Smooth muscle cell (in vitro differentiated cells): ENCODE data around the gene RBM24. TPM values are rescaled to one million over a fixed set of nuclear protein-coding genes. Genes with fewer than 3 reads are reported as not detected.

Source experiments
- DNase-seq: peaks from one replicate; lab custom pipeline; 2025; ENCODE audit not compliant: unreplicated experiment; lab: John Stamatoyannopoulos, UW
- H2AFZ ChIP-seq: fragments of 200-600 bp; sonication (generic); 2 replicates; pipeline ENCODE4 v1.6.0; 2016; ENCODE audit warnings: antibody characterized with exemption, low read depth, mild to moderate bottlenecking
- H3F3A ChIP-seq: fragments of 200-600 bp; sonication (generic); 2 replicates; pipeline ENCODE4 v1.6.0; 2017; ENCODE audit warnings: antibody characterized with exemption, low read depth
- H3K27ac ChIP-seq: fragments of 200-600 bp; sonication (generic); 2 replicates; pipeline ENCODE4 v1.5.1; 2016; ENCODE audit warnings: low read depth, mild to moderate bottlenecking
- H3K27me3 ChIP-seq: fragments of 200-600 bp; sonication (generic); 2 replicates; pipeline ENCODE4 v1.6.1; 2016; ENCODE audit warnings: low read depth, mild to moderate bottlenecking
- H3K36me3 ChIP-seq: fragments of 200-600 bp; sonication (generic); 2 replicates; pipeline ENCODE4 v1.5.1; 2016; ENCODE audit warnings: low read depth
- H3K4me1 ChIP-seq: fragments of 200-600 bp; sonication (generic); 2 replicates; pipeline ENCODE4 v1.5.1; 2016; ENCODE audit warnings: low read depth
- H3K4me2 ChIP-seq: fragments of 200-600 bp; sonication (generic); 2 replicates; pipeline ENCODE4 v1.6.0; 2016; ENCODE audit warnings: mild to moderate bottlenecking
- H3K4me3 ChIP-seq: fragments of 200-600 bp; sonication (generic); 2 replicates; pipeline ENCODE4 v1.5.1; 2016; ENCODE audit warnings: mild to moderate bottlenecking
- H3K79me2 ChIP-seq: fragments of 200-600 bp; sonication (generic); 2 replicates; pipeline ENCODE4 v1.6.0; 2016; ENCODE audit warnings: low read depth, mild to moderate bottlenecking
- H3K9ac ChIP-seq: fragments of 200-600 bp; sonication (generic); 2 replicates; pipeline ENCODE4 v1.6.0; 2016; ENCODE audit warnings: low read depth
- H3K9me3 ChIP-seq: fragments of 200-600 bp; sonication (generic); replicated peaks from 2 replicates; pipeline ENCODE4 v1.5.1; 2016; ENCODE audit warnings: low read depth
- H4K20me1 ChIP-seq: fragments of 200-600 bp; sonication (generic); 2 replicates; pipeline ENCODE4 v1.6.0; 2016; ENCODE audit warnings: low read depth
- WGBS: methylation state at CpG from one replicate; pipeline ENCODE4 v1.1.7; 2016; ENCODE audit warnings: low lambda C conversion rate; 5-methylcytosine and 5-hydroxymethylcytosine counted together
- polyA plus RNA-seq: library from polyadenylated mRNA; unstranded; fragments of >200 nt; fragmentation: Nextera tagmentation; extraction: Ambion mirVana; gene quantifications from 2 replicates; pipeline ENCODE4 v1.2.1, GENCODE V29; 2016
- total RNA-seq: library from RNA; depleted of rRNA; stranded (reverse); fragments of >200 nt; gene quantifications from 2 replicates; pipeline ENCODE4 v1.2.3, GENCODE V29; 2014
- TF ChIP-seq, protein P1 (sequence below): fragments of 200-600 bp; sonication (generic); IDR thresholded peaks from 2 replicates; pipeline ENCODE4 v1.5.1; 2017; ENCODE audit warnings: borderline replicate concordance, mild to moderate bottlenecking, antibody characterized with exemption; ENCODE audit not compliant: insufficient read depth, poor library complexity, severe bottlenecking

RBM24 gene
- total and polyA plus RNA-seq, 2 experiments from 2014 or later: 5.8 to 6.2 TPM

DNA sequence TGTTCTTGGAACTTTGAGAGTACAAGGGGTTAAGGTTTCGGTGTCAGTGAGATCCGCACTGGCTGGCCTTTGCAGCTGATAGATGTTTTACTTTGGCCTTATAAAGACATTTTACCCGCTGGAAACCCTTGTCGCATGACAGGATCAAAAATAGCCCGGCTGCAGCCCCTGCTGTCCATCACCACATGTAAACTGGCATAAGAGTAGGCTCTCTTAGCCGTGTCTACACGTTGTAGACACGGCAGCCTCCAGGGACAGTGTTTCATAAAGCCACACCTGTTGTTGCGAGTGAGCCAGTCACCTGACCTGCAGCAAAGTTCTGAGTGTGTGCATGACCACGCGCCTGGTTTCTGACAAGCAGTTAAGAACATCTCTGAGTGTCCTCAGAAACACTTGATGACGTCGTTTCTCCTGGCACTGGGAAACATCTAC is 8.5 kb downstream of the RBM24 start:
- Histone ChIP-seq H4K20me1 (no peaks in the 10 kb centered on the region), H3K4me1 (no peaks in the 10 kb centered on the region), H3K79me2 (no peaks in the 10 kb centered on the region), H3K4me2 (no peak overlapping the region), H3K4me3 (no peak overlapping the region), H3F3A (no peaks in the 10 kb centered on the region), H3K36me3 (no peaks in the 10 kb centered on the region), H2AFZ (no peak overlapping the region), H3K27ac (no peak overlapping the region), H3K27me3 (no peaks in the 10 kb centered on the region), H3K9ac (no peak overlapping the region), H3K9me3 (no peaks in the 10 kb centered on the region)
- no peak for DNase-seq
- TF ChIP-seq, protein P1, sequence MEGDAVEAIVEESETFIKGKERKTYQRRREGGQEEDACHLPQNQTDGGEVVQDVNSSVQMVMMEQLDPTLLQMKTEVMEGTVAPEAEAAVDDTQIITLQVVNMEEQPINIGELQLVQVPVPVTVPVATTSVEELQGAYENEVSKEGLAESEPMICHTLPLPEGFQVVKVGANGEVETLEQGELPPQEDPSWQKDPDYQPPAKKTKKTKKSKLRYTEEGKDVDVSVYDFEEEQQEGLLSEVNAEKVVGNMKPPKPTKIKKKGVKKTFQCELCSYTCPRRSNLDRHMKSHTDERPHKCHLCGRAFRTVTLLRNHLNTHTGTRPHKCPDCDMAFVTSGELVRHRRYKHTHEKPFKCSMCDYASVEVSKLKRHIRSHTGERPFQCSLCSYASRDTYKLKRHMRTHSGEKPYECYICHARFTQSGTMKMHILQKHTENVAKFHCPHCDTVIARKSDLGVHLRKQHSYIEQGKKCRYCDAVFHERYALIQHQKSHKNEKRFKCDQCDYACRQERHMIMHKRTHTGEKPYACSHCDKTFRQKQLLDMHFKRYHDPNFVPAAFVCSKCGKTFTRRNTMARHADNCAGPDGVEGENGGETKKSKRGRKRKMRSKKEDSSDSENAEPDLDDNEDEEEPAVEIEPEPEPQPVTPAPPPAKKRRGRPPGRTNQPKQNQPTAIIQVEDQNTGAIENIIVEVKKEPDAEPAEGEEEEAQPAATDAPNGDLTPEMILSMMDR: no peak
- 86% methylated on average over 13 of the region's 13 CpGs for WGBS

DNA sequence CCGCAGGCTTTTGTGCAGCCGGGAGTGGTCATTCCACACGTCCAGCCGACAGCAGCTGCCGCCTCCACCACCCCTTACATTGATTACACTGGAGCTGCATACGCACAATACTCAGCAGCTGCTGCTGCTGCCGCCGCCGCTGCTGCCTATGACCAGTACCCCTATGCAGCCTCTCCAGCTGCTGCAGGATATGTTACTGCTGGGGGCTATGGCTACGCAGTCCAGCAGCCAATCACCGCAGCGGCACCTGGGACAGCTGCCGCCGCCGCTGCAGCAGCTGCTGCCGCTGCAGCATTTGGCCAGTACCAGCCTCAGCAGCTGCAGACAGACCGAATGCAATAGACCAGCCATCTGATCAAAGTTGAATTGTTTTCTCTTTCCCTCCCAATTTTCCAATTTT is 10.6 kb downstream of the RBM24 start:
- Histone ChIP-seq H3F3A (no peaks in the 10 kb centered on the region), H3K36me3 (no peaks in the 10 kb centered on the region), H3K27ac (no peak overlapping the region), H3K4me1 (no peaks in the 10 kb centered on the region), H3K4me3 (no peak overlapping the region), H3K79me2 (no peaks in the 10 kb centered on the region), H2AFZ (no peak overlapping the region), H3K9ac (no peak overlapping the region), H3K4me2 (no peak overlapping the region), H3K9me3 (no peaks in the 10 kb centered on the region), H3K27me3 (no peaks in the 10 kb centered on the region), H4K20me1 (no peaks in the 10 kb centered on the region)
- TF ChIP-seq, protein P1: no peak
- WGBS: 94% methylated on average over 17 of the region's 17 CpGs
- no peak for DNase-seq

DNA sequence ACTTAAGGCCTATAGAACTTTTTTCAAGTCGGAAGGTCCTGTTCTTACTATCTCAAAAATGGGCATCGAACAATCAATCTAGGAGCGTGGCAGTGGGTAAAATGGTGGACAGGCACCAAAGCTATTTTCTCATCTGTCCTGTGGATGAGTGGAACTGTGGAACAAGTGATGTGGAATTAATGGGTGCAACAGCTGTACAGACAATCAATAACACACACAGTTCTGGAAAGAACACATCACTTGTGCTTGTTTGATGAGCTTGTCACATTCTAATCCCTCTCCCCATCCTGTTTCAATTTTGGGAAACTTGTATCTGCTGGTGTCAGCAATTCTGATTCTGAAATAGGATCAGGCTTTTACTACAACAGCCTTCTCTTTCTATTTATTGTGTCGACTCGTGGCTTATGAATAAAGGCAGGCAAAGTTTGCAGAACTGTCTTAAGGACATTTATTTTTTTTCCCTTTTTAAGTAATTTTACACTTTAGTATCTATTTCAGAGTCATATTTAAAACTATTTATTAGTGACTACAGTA is 11.5 kb downstream of the RBM24 start:
- no peaks in the 10 kb centered on the region for H3K4me1 ChIP-seq
- WGBS: 91% methylated on average over 5 of the region's 5 CpGs
- H3K4me3 ChIP-seq: no peak overlapping the region
- no peak overlapping the region for H2AFZ ChIP-seq
- no peak for DNase-seq
- TF ChIP-seq, protein P1: no peak
- no peaks in the 10 kb centered on the region for H3K36me3 ChIP-seq
- no peak overlapping the region for H3K27ac ChIP-seq
- H3K27me3 ChIP-seq: no peaks in the 10 kb centered on the region
- no peaks in the 10 kb centered on the region for H3K79me2 ChIP-seq
- no peak overlapping the region for H3K4me2 ChIP-seq
- no peaks in the 10 kb centered on the region for H4K20me1 ChIP-seq
- no peaks in the 10 kb centered on the region for H3K9me3 ChIP-seq
- no peaks in the 10 kb centered on the region for H3F3A ChIP-seq
- H3K9ac ChIP-seq: no peak overlapping the region

DNA sequence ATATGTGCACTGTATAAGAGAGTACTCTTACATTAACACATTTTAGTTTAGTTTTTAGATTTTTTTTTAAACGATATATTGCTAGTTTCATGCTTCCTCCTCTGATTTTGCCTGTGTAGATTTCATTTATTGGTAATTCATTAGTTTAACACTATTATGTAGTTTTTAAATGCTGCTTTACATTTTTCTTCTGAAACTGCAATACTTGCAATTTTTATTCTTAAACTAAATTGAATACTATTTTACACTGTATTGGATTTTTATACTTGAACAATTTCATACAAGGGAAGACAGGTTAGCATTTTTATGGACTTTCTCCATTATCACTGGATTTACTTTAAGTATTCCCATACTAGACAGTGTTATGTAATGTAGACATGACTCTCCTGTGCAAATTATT is 12.2 kb downstream of the RBM24 start:
- Histone ChIP-seq H3K36me3 (no peaks in the 10 kb centered on the region), H3K4me1 (no peaks in the 10 kb centered on the region), H3K9ac (no peak overlapping the region), H3K4me2 (no peak overlapping the region), H3K27ac (no peak overlapping the region), H3F3A (no peaks in the 10 kb centered on the region), H2AFZ (no peak overlapping the region), H3K4me3 (no peak overlapping the region), H3K79me2 (no peaks in the 10 kb centered on the region), H3K27me3 (no peaks in the 10 kb centered on the region), H4K20me1 (no peaks in the 10 kb centered on the region), H3K9me3 (no peaks in the 10 kb centered on the region)
- DNase-seq: no peak
- 84% methylated on average over 1 of the region's 1 CpG for WGBS
- TF ChIP-seq, protein P1: no peak
